ENCODE results near the gene HBG2. TPM values are rescaled to one million over a fixed set of nuclear protein-coding genes. Genes with fewer than 3 reads are reported as not detected.

The HBG2 gene
- total and polyA plus RNA-seq, 2 of the 8 experiments (the other 6 are each of a cell fraction or from before 2014, with no cell fraction given), result 0.23 TPM; not detected in 1

GRCh38 chr11:5282628-5283027, 28.0 kb upstream of the HBG2 start:
- H3K27me3 ChIP-seq (replicated peaks in 1 of 4; ENCODE audit: control insufficient read depth in 3 of 4, extremely low read depth in 1 of 4, insufficient read depth in 3 of 4, low read length in 3 of 4), result no peaks in the 10 kb centered on the region
- no peak overlapping the region for H2BK5ac ChIP-seq (ENCODE audit: low read depth, low read length)
- no peak overlapping the region for H2BK15ac ChIP-seq (ENCODE audit: low read length)
- H2AK5ac ChIP-seq (ENCODE audit: low read depth, low read length), result no peak overlapping the region
- H3K23me2 ChIP-seq (ENCODE audit: low read depth, low read length), result no peaks in the 10 kb centered on the region
- H2AFZ ChIP-seq (ENCODE audit: low read length), result no peak overlapping the region
- H3K27ac ChIP-seq (ENCODE audit: low read depth, low read length), result no peak overlapping the region
- H4K5ac ChIP-seq (ENCODE audit: insufficient read length, low read depth, low read length), result no peak overlapping the region
- H2BK12ac ChIP-seq (ENCODE audit: low read depth, low read length), result no peak overlapping the region
- FAIRE-seq (no peak), DNase-seq (ENCODE audit: low read depth in 1 of 2, low spot score in 2 of 2) (no peak)
- WGBS, 2 experiments (ENCODE audit: extremely low coverage in 1 of 2, insufficient coverage in 1 of 2, insufficient read length in 1 of 2, insufficient replicate concordance in 2 of 2, low coverage in 1 of 2, low lambda C conversion rate in 2 of 2, missing lambda C conversion rate in 1 of 2), result 97% methylated on average over 2 of the region's 2 CpGs; no CpG with 5 or more reads in 1 of the 2 experiments
- ChIA-PET POLR2A (ENCODE audit: partially characterized antibody) (no interaction called here), CTCF (ENCODE audit: partially characterized antibody) (interaction anchor here (8.6 kb wide), 1 partner anchor 8 kb away, joined by 48 read pairs; no protein-coding TSS in a partner anchor)
- H3K4me1 ChIP-seq (replicated peaks in 1 of 4; ENCODE audit: control insufficient read depth in 3 of 4, insufficient read depth in 4 of 4, low read length in 3 of 4), result no peaks in the 10 kb centered on the region; a peak in 1 of 7 replicates
- H3K9me3 ChIP-seq (ENCODE audit: insufficient read depth in 2 of 2, low read depth in 1 of 2, low read length in 1 of 2), result no peaks in the 10 kb centered on the region
- no peak overlapping the region for H4K8ac ChIP-seq (ENCODE audit: extremely low read depth, insufficient read depth, low read length)
- H4K20me1 ChIP-seq (replicated peaks in 1 of 2; ENCODE audit: control insufficient read depth in 1 of 2, insufficient read depth in 2 of 2, low read length in 2 of 2), result no peaks in the 10 kb centered on the region
- no peaks in the 10 kb centered on the region for H3K36me3 ChIP-seq (ENCODE audit: control insufficient read depth in 2 of 4, insufficient read depth in 4 of 4, low read length in 3 of 4)
- no peak overlapping the region for H3K14ac ChIP-seq (ENCODE audit: insufficient read length)
- no peak overlapping the region for H2BK120ac ChIP-seq (replicated peaks; ENCODE audit: low read depth, low read length)
- no peak overlapping the region for H3K9ac ChIP-seq (replicated peaks in 1 of 4; ENCODE audit: extremely low read depth in 1 of 4, low read depth in 3 of 4, low read length in 3 of 4)
- no peak overlapping the region for H3K4me3 ChIP-seq (ENCODE audit: extremely low read depth in 1 of 4, insufficient read depth in 2 of 4, low read depth in 3 of 4, low read length in 4 of 4)
- H3K23ac ChIP-seq (ENCODE audit: insufficient read length), result no peak overlapping the region
- no peak overlapping the region for H2BK20ac ChIP-seq (ENCODE audit: low read length)
- H4K91ac ChIP-seq (replicated peaks; ENCODE audit: insufficient read length, low read length), result no peak overlapping the region
- H3K79me1 ChIP-seq (ENCODE audit: low read depth, low read length), result 0 out of 2 replicates have a peak, but pooled peaks cover 2% of the 10 kb centered on the region
- no peak overlapping the region for H3K4me2 ChIP-seq (ENCODE audit: insufficient read depth in 1 of 2, low read depth in 2 of 2, low read length in 2 of 2)
- H3K4ac ChIP-seq (replicated peaks; ENCODE audit: insufficient read length, low read depth, low read length), result no peak overlapping the region
- H3K79me2 ChIP-seq (ENCODE audit: control insufficient read depth in 1 of 2, insufficient read depth in 2 of 2, low read length in 2 of 2), result no peaks in the 10 kb centered on the region
- no peak overlapping the region for H3K56ac ChIP-seq (replicated peaks; ENCODE audit: insufficient read length, low read depth, low read length)
- H3K18ac ChIP-seq (ENCODE audit: extremely low read depth, low read length), result no peak overlapping the region
- TF ChIP-seq RXRA (IDR thresholded peaks at IDR 0.05; ENCODE audit: insufficient read depth, low read depth, low read length), result no peak
- no peak for TF ChIP-seq EZH2 (IDR thresholded peaks at IDR 0.05; ENCODE audit: low read depth, low read length, severe bottlenecking)
- no peak for TF ChIP-seq MAX (IDR thresholded peaks at IDR 0.05)
- no peak for TF ChIP-seq CTBP2 (IDR thresholded peaks at IDR 0.05; ENCODE audit: borderline replicate concordance, insufficient read depth, insufficient read length, low read length)
- no peak for TF ChIP-seq TEAD4 (IDR thresholded peaks at IDR 0.05; ENCODE audit: low read depth, low read length)
- TF ChIP-seq BRCA1 (IDR thresholded peaks at IDR 0.05; ENCODE audit: low read depth, low read length), result no peak
- no peak for TF ChIP-seq EP300 (IDR thresholded peaks at IDR 0.05; ENCODE audit: borderline replicate concordance in 1 of 2, low read depth in 2 of 2, low read length in 2 of 2)
- no peak for TF ChIP-seq CBX5 (IDR thresholded peaks at IDR 0.05; ENCODE audit: low read depth, low read length)
- TF ChIP-seq CHD1 (IDR thresholded peaks at IDR 0.05; ENCODE audit: low read depth, low read length), result no peak
- no peak for TF ChIP-seq SP1 (IDR thresholded peaks at IDR 0.05; ENCODE audit: low read depth, low read length)
- no peak for TF ChIP-seq RNF2 (IDR thresholded peaks at IDR 0.05; ENCODE audit: borderline replicate concordance, low read depth, low read length, missing control alignments, poor library complexity, severe bottlenecking)
- TF ChIP-seq EGR1 (IDR thresholded peaks at IDR 0.05; ENCODE audit: borderline replicate concordance, low read depth, low read length), result no peak
